Progenitor cell of endocrine pancreas (in vitro differentiated cells): ENCODE data around the gene TBC1D10B. TPM values are rescaled to one million over a fixed set of nuclear protein-coding genes. Genes with fewer than 3 reads are reported as not detected.
"Not testable (repeated sequence)": the region's sequence is repeated elsewhere in the genome, so short reads cannot be mapped to it uniquely, and the experiment has no call there.

ENCODE experiments used
- DNase-seq: peaks from one replicate; pipeline ENCODE4 v3.0.0; 2021; ENCODE audit warnings: low spot score; ENCODE audit not compliant: unreplicated experiment
- H3K27ac Mint-ChIP-seq: 2 replicates; pipeline ENCODE4 v1.8.0; 2021; ENCODE audit warnings: mild to moderate bottlenecking, moderate library complexity, mixed read lengths
- H3K27me3 Mint-ChIP-seq: 2 replicates; pipeline ENCODE4 v1.8.0; 2021; ENCODE audit warnings: mixed read lengths
- H3K36me3 Mint-ChIP-seq: 2 replicates; pipeline ENCODE4 v1.8.0; 2022; ENCODE audit warnings: mixed read lengths; ENCODE audit not compliant: insufficient read depth
- H3K4me1 Mint-ChIP-seq: 2 replicates; pipeline ENCODE4 v1.8.0; 2021; ENCODE audit warnings: low read depth, mixed read lengths
- H3K4me3 Mint-ChIP-seq: 2 replicates; pipeline ENCODE4 v1.8.0; 2021; ENCODE audit warnings: low read depth, mild to moderate bottlenecking, moderate library complexity, mixed read lengths
- H3K9me3 Mint-ChIP-seq: 2 replicates; pipeline ENCODE4 v1.8.0; 2021; ENCODE audit warnings: low read depth, mixed read lengths
- total RNA-seq: library from RNA; stranded (reverse); gene quantifications from 2 replicates; pipeline ENCODE4 v1.2.1, GENCODE V29; 2021
- TF ChIP-seq, protein P1 (sequence below): fragments of 200-600 bp; sonication (generic); IDR thresholded peaks from one replicate; pipeline ENCODE4 v1.5.0; 2021; ENCODE audit warnings: antibody characterized with exemption, mild to moderate bottlenecking; ENCODE audit not compliant: unreplicated experiment

The TBC1D10B gene
- total RNA-seq, 1 donor from 2014 or later, result 51.8 TPM

DNA sequence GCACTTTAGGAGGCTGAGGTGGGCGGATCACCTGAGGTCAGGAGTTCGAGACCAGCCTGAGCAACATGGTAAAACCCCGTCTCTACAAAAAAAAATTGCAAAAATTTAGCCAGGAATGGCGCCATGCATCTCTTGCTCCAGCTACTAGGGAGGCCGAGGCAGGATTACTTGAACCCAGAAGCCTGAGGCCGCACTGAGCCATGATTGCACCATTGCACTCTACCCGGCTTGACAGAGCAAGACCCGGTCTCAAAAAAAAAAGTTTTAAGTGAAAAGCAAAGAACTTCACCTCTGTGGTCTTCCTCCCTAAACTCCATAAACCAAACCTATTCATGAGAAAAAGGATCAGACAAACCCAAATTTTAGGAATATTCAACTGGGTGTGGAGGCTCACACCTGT, 22.2 kb downstream of the TBC1D10B start:
- no peak overlapping the region for H3K27ac Mint-ChIP-seq
- no peak for DNase-seq
- H3K4me3 Mint-ChIP-seq, result no peak overlapping the region
- H3K36me3 Mint-ChIP-seq, result peaks cover 18% of the 10 kb centered on the region
- TF ChIP-seq, protein P1, sequence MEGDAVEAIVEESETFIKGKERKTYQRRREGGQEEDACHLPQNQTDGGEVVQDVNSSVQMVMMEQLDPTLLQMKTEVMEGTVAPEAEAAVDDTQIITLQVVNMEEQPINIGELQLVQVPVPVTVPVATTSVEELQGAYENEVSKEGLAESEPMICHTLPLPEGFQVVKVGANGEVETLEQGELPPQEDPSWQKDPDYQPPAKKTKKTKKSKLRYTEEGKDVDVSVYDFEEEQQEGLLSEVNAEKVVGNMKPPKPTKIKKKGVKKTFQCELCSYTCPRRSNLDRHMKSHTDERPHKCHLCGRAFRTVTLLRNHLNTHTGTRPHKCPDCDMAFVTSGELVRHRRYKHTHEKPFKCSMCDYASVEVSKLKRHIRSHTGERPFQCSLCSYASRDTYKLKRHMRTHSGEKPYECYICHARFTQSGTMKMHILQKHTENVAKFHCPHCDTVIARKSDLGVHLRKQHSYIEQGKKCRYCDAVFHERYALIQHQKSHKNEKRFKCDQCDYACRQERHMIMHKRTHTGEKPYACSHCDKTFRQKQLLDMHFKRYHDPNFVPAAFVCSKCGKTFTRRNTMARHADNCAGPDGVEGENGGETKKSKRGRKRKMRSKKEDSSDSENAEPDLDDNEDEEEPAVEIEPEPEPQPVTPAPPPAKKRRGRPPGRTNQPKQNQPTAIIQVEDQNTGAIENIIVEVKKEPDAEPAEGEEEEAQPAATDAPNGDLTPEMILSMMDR, result no peak
- H3K9me3 Mint-ChIP-seq, result no peaks in the 10 kb centered on the region
- no peaks in the 10 kb centered on the region for H3K4me1 Mint-ChIP-seq
- H3K27me3 Mint-ChIP-seq, result no peaks in the 10 kb centered on the region

DNA sequence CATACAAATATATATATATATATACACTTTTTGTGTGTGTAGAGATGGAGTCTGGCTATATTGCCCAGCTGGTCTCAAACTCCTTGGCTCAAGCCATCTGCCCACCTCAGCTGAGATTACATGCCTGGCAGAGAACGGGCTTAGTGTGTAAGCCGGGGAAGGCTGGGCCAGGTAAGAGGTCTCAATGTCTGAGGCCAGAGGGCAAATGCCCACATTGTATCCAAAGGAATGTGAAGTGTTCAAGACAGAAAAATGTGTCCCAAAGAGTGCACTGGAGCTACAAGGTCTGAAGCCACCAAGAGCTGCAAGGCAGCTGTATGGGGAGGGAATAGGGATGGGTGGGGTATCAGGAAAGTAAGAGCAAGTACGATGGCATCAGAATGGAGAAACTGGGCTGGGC, 24.0 kb downstream of the TBC1D10B start:
- Mint-ChIP-seq H3K36me3 (peaks cover 10% of the 10 kb centered on the region), H3K27ac (no peak overlapping the region), H3K4me1 (no peaks in the 10 kb centered on the region), H3K9me3 (no peaks in the 10 kb centered on the region), H3K4me3 (no peak overlapping the region), H3K27me3 (no peaks in the 10 kb centered on the region)
- TF ChIP-seq, protein P1, result no peak
- no peak for DNase-seq

DNA sequence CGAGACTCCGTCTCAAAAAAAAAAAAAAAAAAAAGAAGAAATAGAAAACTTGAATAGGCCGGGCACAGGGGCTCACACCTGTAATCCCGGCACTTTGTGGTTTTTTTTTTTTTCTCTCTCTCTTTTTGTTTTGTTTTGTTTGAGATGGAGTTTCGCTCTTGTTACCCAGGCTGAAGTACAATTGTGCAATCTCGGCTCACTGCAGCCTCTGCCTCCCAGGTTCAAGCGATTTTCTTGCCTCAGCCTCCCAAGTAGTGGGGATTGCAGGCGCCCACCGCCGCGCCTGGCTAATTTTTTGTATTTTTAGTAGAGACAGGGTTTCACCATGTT, 26.8 kb downstream of the TBC1D10B start:
- not testable (repeated sequence) for H3K4me3 Mint-ChIP-seq, H3K36me3 Mint-ChIP-seq, H3K27ac Mint-ChIP-seq, H3K27me3 Mint-ChIP-seq, H3K4me1 Mint-ChIP-seq, H3K9me3 Mint-ChIP-seq, DNase-seq

DNA sequence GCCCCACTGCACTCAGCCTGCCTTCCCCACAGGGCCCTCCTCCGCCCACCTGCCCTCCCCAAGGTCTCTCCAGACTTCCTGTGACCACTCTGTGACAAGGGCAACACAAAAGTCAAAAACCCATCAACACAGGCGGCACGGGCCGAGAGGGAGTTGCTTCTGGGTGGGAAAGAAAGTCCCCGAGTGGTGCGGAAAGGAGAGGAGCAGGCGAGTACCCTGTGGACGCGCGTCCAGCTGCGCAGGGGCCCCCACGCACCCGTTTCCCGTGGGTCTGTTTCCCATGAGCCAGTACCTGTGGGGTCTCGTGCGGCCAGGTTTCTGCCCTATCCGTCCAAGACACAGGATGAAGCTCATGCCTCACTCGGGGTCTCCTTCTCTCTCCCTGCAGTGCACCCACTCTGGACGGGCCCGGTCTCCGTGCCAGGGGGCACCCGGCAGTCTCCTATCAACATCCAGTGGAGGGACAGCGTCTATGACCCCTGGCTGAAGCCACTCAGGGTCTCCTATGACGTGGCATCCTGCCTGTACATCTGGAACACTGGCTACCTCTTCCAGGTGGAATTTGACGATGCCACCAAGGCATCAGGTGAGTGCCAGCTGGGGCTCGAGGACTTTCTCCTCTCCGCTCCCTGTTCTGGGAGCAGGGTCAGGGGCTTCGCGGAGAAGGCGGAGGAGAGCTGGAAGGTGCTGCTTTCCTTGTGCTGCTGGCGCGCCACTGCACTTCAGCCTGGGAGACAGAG, 27.4 kb downstream of the TBC1D10B start:
- TF ChIP-seq, protein P1, result no peak
- H3K9me3 Mint-ChIP-seq, result no peaks in the 10 kb centered on the region
- no peak overlapping the region for H3K27ac Mint-ChIP-seq
- H3K36me3 Mint-ChIP-seq, result no peaks in the 10 kb centered on the region
- H3K4me3 Mint-ChIP-seq, result no peak overlapping the region
- H3K4me1 Mint-ChIP-seq, result no peaks in the 10 kb centered on the region
- H3K27me3 Mint-ChIP-seq, result no peaks in the 10 kb centered on the region
- DNase-seq, result no peak

DNA sequence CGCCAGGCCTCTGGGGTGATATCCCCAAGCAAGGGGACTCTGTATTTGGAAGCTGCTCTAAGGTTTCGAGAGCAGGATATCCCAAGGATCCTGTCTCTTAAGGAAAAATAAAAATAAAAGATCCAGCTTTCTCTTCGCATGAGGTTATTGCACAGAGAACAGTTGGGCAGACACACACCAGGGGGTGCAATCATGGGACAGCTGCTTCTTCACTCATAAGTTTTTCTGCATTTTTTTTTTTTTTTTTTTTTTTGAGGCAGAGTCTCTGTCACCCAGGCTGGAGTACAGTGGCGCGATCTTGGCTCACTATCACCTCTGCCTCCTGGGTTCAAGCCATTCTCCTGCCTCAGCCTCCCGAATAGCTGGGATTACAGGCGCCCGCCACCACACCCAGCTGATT, 28.3 kb downstream of the TBC1D10B start:
- H3K4me3 Mint-ChIP-seq, H3K27ac Mint-ChIP-seq, DNase-seq, H3K9me3 Mint-ChIP-seq, H3K4me1 Mint-ChIP-seq, H3K27me3 Mint-ChIP-seq, H3K36me3 Mint-ChIP-seq: not testable (repeated sequence)

DNA sequence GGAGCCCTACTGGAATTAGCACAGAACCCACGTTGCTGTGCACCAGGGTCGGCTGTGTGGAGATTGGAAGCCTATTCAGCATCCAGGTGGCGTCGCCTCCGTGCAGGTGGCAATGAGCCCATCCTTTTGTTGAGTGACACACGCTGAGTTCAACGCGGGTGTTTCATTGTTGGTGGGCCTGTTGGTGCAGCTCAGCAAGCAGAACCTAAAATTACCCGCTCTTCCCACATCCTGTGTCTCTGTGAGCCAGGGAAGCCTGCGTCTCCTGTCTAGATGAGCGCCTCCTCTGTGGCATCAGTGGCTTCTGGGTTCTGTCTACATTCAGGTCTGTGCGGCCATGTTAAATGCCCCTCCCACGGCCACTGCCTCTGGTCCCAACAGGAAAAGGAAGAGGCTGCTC, 29.7 kb downstream of the TBC1D10B start:
- no peaks in the 10 kb centered on the region for H3K27me3 Mint-ChIP-seq
- no peak overlapping the region for H3K27ac Mint-ChIP-seq
- DNase-seq, result no peak
- TF ChIP-seq, protein P1, result no peak
- peaks cover 2% of the 10 kb centered on the region for H3K4me1 Mint-ChIP-seq
- no peak overlapping the region for H3K4me3 Mint-ChIP-seq
- no peaks in the 10 kb centered on the region for H3K9me3 Mint-ChIP-seq
- H3K36me3 Mint-ChIP-seq, result no peaks in the 10 kb centered on the region

DNA sequence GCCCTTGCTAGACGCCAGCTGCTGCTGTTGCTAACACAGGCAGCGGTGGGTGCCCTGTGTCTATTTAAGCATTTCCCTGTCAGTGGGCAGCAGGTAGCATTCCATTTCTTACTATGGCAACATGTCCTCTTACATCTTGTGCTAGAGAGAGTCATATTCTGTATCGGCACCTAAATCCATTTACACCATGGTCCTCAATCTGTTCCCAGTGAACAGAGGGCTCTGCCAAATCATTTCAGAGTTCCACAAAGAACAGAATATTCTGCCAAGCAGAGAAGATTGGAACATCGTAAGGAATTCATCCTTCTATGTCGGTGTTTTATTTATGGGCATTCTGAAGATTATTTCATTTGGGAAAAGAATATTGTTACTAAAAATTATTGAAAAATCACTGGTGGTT, 31.6 kb downstream of the TBC1D10B start:
- not testable (repeated sequence) for H3K4me1 Mint-ChIP-seq, H3K9me3 Mint-ChIP-seq, DNase-seq, H3K27me3 Mint-ChIP-seq, H3K4me3 Mint-ChIP-seq, H3K36me3 Mint-ChIP-seq, H3K27ac Mint-ChIP-seq

DNA sequence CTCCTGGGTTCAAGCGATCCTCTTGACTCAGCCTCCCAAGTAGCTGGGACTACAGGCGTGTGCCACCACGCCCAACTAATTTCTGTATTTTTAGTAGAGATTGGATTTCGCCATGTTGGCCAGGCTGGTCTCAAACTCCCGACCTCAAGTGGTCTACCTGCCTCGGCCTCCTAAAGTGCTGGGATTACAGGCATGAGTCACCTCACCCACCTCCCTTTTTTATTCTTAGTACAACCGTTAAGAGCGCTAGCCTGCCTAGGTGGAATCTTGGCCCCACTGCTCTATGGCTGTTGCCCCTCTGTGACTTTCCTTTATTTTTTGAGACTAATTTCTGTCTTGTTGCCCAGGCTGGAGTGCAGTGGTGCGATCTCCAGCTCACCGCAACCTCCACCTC, 32.3 kb downstream of the TBC1D10B start:
- H3K9me3 Mint-ChIP-seq, H3K36me3 Mint-ChIP-seq, H3K4me3 Mint-ChIP-seq, H3K4me1 Mint-ChIP-seq, H3K27me3 Mint-ChIP-seq, DNase-seq: not testable (repeated sequence)
- peak overlapping the region; percentile 64 for H3K27ac Mint-ChIP-seq
